KMS-11 (cell line): ENCODE results near the gene ZIM2.

Experiments
- H2AFZ ChIP-seq: fragments of 200-600 bp; sonication (generic); 2 replicates; pipeline ENCODE4 v1.6.1; 2016; ENCODE audit warnings: antibody characterized with exemption, mixed run types, low read depth
- H3K27ac ChIP-seq: fragments of 200-600 bp; sonication (generic); 2 replicates; pipeline ENCODE4 v1.6.1; 2016; ENCODE audit warnings: mild to moderate bottlenecking, mixed run types
- H3K27me3 ChIP-seq: fragments of 200-600 bp; sonication (generic); 2 replicates; pipeline ENCODE4 v1.6.1; 2017; ENCODE audit warnings: mild to moderate bottlenecking, low read depth, mixed run types, moderate library complexity; ENCODE audit not compliant: insufficient read depth
- H3K36me3 ChIP-seq: fragments of 200-600 bp; sonication (generic); 2 replicates; pipeline ENCODE4 v1.6.1; 2017; ENCODE audit warnings: mild to moderate bottlenecking, mixed run types; ENCODE audit not compliant: insufficient read depth
- H3K4me1 ChIP-seq: fragments of 200-600 bp; sonication (generic); 2 replicates; pipeline ENCODE4 v1.6.1; 2016; ENCODE audit warnings: mild to moderate bottlenecking, low read depth, mixed run types; ENCODE audit not compliant: poor library complexity, severe bottlenecking
- H3K4me2 ChIP-seq: fragments of 200-600 bp; sonication (generic); 2 replicates; pipeline ENCODE4 v1.7.0; 2016; ENCODE audit warnings: mild to moderate bottlenecking, mixed run types
- H3K4me3 ChIP-seq: fragments of 200-600 bp; sonication (generic); IDR thresholded peaks from 2 replicates; pipeline ENCODE4 v1.6.1; 2017; ENCODE audit warnings: low read depth, low read length, mixed read lengths; ENCODE audit not compliant: insufficient read depth
- H3K79me2 ChIP-seq: fragments of 200-600 bp; sonication (generic); 2 replicates; pipeline ENCODE4 v1.6.1; 2016; ENCODE audit warnings: low read depth, mixed run types; ENCODE audit not compliant: insufficient read depth
- H3K9ac ChIP-seq: fragments of 200-600 bp; sonication (generic); 2 replicates; pipeline ENCODE4 v1.6.1; 2016; ENCODE audit warnings: mild to moderate bottlenecking, mixed run types
- H4K20me1 ChIP-seq: fragments of 200-600 bp; sonication (generic); 2 replicates; pipeline ENCODE4 v1.6.1; 2016; ENCODE audit warnings: mild to moderate bottlenecking, mixed run types; ENCODE audit not compliant: insufficient read depth
- TF ChIP-seq, protein P1 (sequence below): fragments of 200-600 bp; sonication (generic); conservative IDR thresholded peaks from 2 replicates; pipeline ENCODE4 v1.6.1; 2017; ENCODE audit warnings: low read depth, mild to moderate bottlenecking, antibody characterized with exemption, low read length, moderate library complexity, mixed read lengths

The ZIM2 gene

DNA sequence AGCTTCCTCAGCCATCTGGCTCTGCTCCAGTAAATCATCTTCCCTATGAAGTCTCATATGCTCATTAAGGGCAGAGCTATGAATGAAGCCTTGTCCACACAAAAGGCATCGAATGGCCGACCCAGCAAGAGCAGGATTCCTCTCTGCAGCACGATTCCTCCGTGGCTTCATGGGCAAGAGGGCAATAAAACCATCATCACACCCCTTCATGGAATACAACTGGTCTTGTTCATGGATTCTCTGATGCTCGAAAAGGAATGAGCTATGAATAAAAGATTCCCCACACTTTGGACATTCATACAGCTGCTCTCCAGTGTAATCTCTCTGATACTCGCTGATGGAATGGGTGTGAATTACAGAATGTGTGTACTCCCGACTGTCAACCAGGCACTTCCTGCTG, 25.9 kb downstream of the ZIM2 start:
- no peaks in the 10 kb centered on the region for H3K79me2 ChIP-seq
- no peak overlapping the region for H3K9ac ChIP-seq
- H3K4me1 ChIP-seq = no peaks in the 10 kb centered on the region
- H3K4me3 ChIP-seq = no peak overlapping the region
- H2AFZ ChIP-seq = no peak overlapping the region
- H3K27ac ChIP-seq = no peak overlapping the region
- H3K36me3 ChIP-seq = no peaks in the 10 kb centered on the region
- H3K27me3 ChIP-seq = no peaks in the 10 kb centered on the region; the same call in 1 of the 2 replicates
- no peaks in the 10 kb centered on the region for H4K20me1 ChIP-seq
- H3K4me2 ChIP-seq = no peak overlapping the region
- TF ChIP-seq, protein P1, sequence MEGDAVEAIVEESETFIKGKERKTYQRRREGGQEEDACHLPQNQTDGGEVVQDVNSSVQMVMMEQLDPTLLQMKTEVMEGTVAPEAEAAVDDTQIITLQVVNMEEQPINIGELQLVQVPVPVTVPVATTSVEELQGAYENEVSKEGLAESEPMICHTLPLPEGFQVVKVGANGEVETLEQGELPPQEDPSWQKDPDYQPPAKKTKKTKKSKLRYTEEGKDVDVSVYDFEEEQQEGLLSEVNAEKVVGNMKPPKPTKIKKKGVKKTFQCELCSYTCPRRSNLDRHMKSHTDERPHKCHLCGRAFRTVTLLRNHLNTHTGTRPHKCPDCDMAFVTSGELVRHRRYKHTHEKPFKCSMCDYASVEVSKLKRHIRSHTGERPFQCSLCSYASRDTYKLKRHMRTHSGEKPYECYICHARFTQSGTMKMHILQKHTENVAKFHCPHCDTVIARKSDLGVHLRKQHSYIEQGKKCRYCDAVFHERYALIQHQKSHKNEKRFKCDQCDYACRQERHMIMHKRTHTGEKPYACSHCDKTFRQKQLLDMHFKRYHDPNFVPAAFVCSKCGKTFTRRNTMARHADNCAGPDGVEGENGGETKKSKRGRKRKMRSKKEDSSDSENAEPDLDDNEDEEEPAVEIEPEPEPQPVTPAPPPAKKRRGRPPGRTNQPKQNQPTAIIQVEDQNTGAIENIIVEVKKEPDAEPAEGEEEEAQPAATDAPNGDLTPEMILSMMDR = no peak

GRCh38 chr19:56813531-56813930, 27.0 kb downstream of the ZIM2 start:
- Histone ChIP-seq H4K20me1 (no peaks in the 10 kb centered on the region), H2AFZ (no peak overlapping the region), H3K79me2 (no peaks in the 10 kb centered on the region), H3K4me1 (no peaks in the 10 kb centered on the region), H3K4me3 (no peak overlapping the region), H3K36me3 (no peaks in the 10 kb centered on the region), H3K4me2 (no peak overlapping the region), H3K27me3 (no peaks in the 10 kb centered on the region; the same call in 1 of the 2 replicates), H3K27ac (no peak overlapping the region), H3K9ac (no peak overlapping the region)
- TF ChIP-seq, protein P1 = no peak

DNA sequence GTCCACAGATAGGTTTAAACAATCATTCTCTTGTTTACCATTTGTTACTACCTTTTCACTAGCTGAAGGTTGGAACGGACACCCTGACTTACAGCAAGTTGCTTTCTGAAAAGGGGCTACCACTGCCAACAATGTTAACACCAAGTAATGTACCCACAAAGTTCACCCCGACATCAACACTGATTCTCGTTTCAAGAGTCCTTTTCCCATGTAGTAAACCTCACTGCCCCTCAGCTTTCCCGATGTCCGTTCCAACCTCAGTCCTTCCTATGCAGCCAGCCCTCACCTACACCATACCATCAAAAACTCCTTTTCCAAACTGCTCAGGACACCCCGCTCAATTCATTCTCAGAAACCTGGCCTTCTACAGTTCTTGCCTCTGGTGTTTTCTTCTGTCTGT, 29.0 kb downstream of the ZIM2 start:
- H3K36me3 ChIP-seq = no peaks in the 10 kb centered on the region
- no peaks in the 10 kb centered on the region; the same call in 1 of the 2 replicates for H3K27me3 ChIP-seq
- TF ChIP-seq, protein P1 = no peak
- no peak overlapping the region for H2AFZ ChIP-seq
- H3K9ac ChIP-seq = no peak overlapping the region
- H3K79me2 ChIP-seq = no peaks in the 10 kb centered on the region
- no peak overlapping the region for H3K4me3 ChIP-seq
- no peaks in the 10 kb centered on the region for H4K20me1 ChIP-seq
- H3K27ac ChIP-seq = no peak overlapping the region
- H3K4me1 ChIP-seq = no peaks in the 10 kb centered on the region
- no peak overlapping the region for H3K4me2 ChIP-seq

GRCh38 chr19:56810260-56810659, 30.3 kb downstream of the ZIM2 start:
- H2AFZ ChIP-seq = no peak overlapping the region
- H3K4me3 ChIP-seq = no peak overlapping the region
- no peaks in the 10 kb centered on the region for H3K36me3 ChIP-seq
- H3K4me1 ChIP-seq = no peaks in the 10 kb centered on the region
- TF ChIP-seq, protein P1 = no peak
- no peak overlapping the region for H3K4me2 ChIP-seq
- H3K79me2 ChIP-seq = no peaks in the 10 kb centered on the region
- no peaks in the 10 kb centered on the region for H4K20me1 ChIP-seq
- no peak overlapping the region for H3K9ac ChIP-seq
- H3K27ac ChIP-seq = no peak overlapping the region
- no peaks in the 10 kb centered on the region; the same call in 1 of the 2 replicates for H3K27me3 ChIP-seq
